Astrocyte (in vitro differentiated cells and primary cell): Measurements from ENCODE around the gene SERPINE2. TPM values are rescaled to one million over a fixed set of nuclear protein-coding genes. Genes with fewer than 3 reads are reported as not detected.
A peak's percentile ranks its signal among the peaks of the same experiment; 100 is the strongest.

Experiments used
- DNase-seq: peaks from one replicate; pipeline ENCODE4 v3.0.0-alpha.2; 2010; ENCODE audit warnings: low read depth
- FAIRE-seq: peaks from 2 replicates; lab custom pipeline; 2011; peaks lifted over from hg19 to GRCh38; lab: Jason Lieb, UNC
- H2AFZ ChIP-seq: 2 replicates; pipeline ENCODE4 v1.6.0; 2012; ENCODE audit warnings: low read depth, low read length, inconsistent platforms
- H3K27ac ChIP-seq: 2 replicates; pipeline ENCODE4 v1.5.1; 2011; ENCODE audit warnings: low read depth, low read length, inconsistent platforms
- H3K27me3 ChIP-seq: 2 replicates; pipeline ENCODE4 v1.6.0; 2011; ENCODE audit warnings: low read length, inconsistent platforms; ENCODE audit not compliant: insufficient read depth
- H3K36me3 ChIP-seq: 2 replicates; pipeline ENCODE4 v1.5.1; 2011; ENCODE audit warnings: low read length, inconsistent platforms; ENCODE audit not compliant: insufficient read depth
- H3K4me1 ChIP-seq: 2 replicates; pipeline ENCODE4 v1.5.1; 2011; ENCODE audit warnings: low read length, inconsistent platforms; ENCODE audit not compliant: insufficient read depth
- H3K4me2 ChIP-seq: 2 replicates; pipeline ENCODE4 v1.6.0; 2012; ENCODE audit warnings: low read length, inconsistent platforms
- H3K4me3 ChIP-seq: 2 replicates; pipeline ENCODE4 v1.5.1; 2011; ENCODE audit warnings: low read depth, mild to moderate bottlenecking, low read length, inconsistent platforms; ENCODE audit not compliant: insufficient read depth
- H3K79me2 ChIP-seq: 2 replicates; pipeline ENCODE4 v1.6.0; 2012; ENCODE audit warnings: mild to moderate bottlenecking, low read length, inconsistent platforms; ENCODE audit not compliant: insufficient read depth
- H3K9ac ChIP-seq: 2 replicates; pipeline ENCODE4 v1.6.0; 2012; ENCODE audit warnings: mild to moderate bottlenecking, low read length, inconsistent platforms
- H3K9me3 ChIP-seq: 2 replicates; pipeline ENCODE4 v1.5.1; 2012; ENCODE audit warnings: low read depth, mild to moderate bottlenecking, low read length, inconsistent platforms; ENCODE audit not compliant: insufficient read depth
- H4K20me1 ChIP-seq: 2 replicates; pipeline ENCODE4 v1.6.0; 2012; ENCODE audit warnings: low read length, inconsistent platforms; ENCODE audit not compliant: insufficient read depth
- H3K27ac Mint-ChIP-seq: one replicate; pipeline ENCODE4 v1.8.0; 2021; ENCODE audit warnings: mild to moderate bottlenecking, mixed read lengths; ENCODE audit not compliant: unreplicated experiment
- H3K27me3 Mint-ChIP-seq: one replicate; pipeline ENCODE4 v1.8.0; 2021; ENCODE audit warnings: low read depth, mixed read lengths; ENCODE audit not compliant: unreplicated experiment
- H3K36me3 Mint-ChIP-seq: one replicate; pipeline ENCODE4 v1.8.0; 2021; ENCODE audit warnings: low read depth, mixed read lengths; ENCODE audit not compliant: unreplicated experiment
- H3K4me1 Mint-ChIP-seq: one replicate; pipeline ENCODE4 v1.8.0; 2021; ENCODE audit warnings: low read depth, mixed read lengths; ENCODE audit not compliant: unreplicated experiment
- H3K4me3 Mint-ChIP-seq: one replicate; pipeline ENCODE4 v1.8.0; 2021; ENCODE audit warnings: mild to moderate bottlenecking, moderate library complexity, mixed read lengths; ENCODE audit not compliant: unreplicated experiment
- H3K9me3 Mint-ChIP-seq: one replicate; pipeline ENCODE4 v1.8.0; 2021; ENCODE audit warnings: mild to moderate bottlenecking, mixed read lengths; ENCODE audit not compliant: unreplicated experiment
- CTCF ChIP-seq: IDR thresholded peaks from 2 replicates; pipeline ENCODE4 v1.5.1; 2011; ENCODE audit warnings: low read depth, mild to moderate bottlenecking, inconsistent platforms, low read length, moderate library complexity; ENCODE audit not compliant: insufficient read depth
- EZH2 ChIP-seq: IDR thresholded peaks from 2 replicates; pipeline ENCODE4 v1.6.1; 2012; ENCODE audit warnings: mild to moderate bottlenecking, low read length, inconsistent platforms; ENCODE audit not compliant: insufficient read depth
- total RNA-seq: library from RNA; stranded (reverse); gene quantifications from 2 replicates; pipeline ENCODE4 v1.2.1, GENCODE V29; 2021

Gene SERPINE2
- total RNA-seq, 1 donor from 2014 or later, result 375 TPM

- Histone ChIP-seq H3K27me3 (no peaks in the 10 kb centered on the region), H4K20me1 (peaks cover 26% of the 10 kb centered on the region), H3K4me3 (peak overlapping the region; percentile 80), H2AFZ (no peak overlapping the region), H3K4me1 (peaks cover 14% of the 10 kb centered on the region), H3K4me2 (peak overlapping the region; percentile 97), H3K27ac (peak overlapping the region; percentile 91), H3K36me3 (no peaks in the 10 kb centered on the region), H3K9me3 (no peaks in the 10 kb centered on the region), H3K9ac (peak overlapping the region; percentile 92), H3K79me2 (peaks cover 60% of the 10 kb centered on the region)
- H3K4me1 Mint-ChIP-seq, result peaks cover 24% of the 10 kb centered on the region
- peak overlapping the region; percentile 98 for H3K4me3 Mint-ChIP-seq
- FAIRE-seq (peak; percentile 70), DNase-seq (peak; percentile 61)
- H3K36me3 Mint-ChIP-seq, result peaks cover 9% of the 10 kb centered on the region
- no peak for TF ChIP-seq CTCF
- TF ChIP-seq EZH2, result no peak
- peak overlapping the region; percentile 89 for H3K27ac Mint-ChIP-seq
- no peaks in the 10 kb centered on the region for H3K9me3 Mint-ChIP-seq
- H3K27me3 Mint-ChIP-seq, result no peaks in the 10 kb centered on the region
These were observed 95.5 kb downstream of the SERPINE2 start for GRCh38 chr2:223943561-223944008.

- Histone ChIP-seq H2AFZ (no peak overlapping the region), H4K20me1 (peaks cover 28% of the 10 kb centered on the region), H3K27ac (peak overlapping the region; percentile 91), H3K27me3 (no peaks in the 10 kb centered on the region), H3K36me3 (no peaks in the 10 kb centered on the region), H3K4me1 (peaks cover 14% of the 10 kb centered on the region), H3K9me3 (no peaks in the 10 kb centered on the region), H3K9ac (peak overlapping the region; percentile 92), H3K4me3 (peak overlapping the region; percentile 80), H3K79me2 (peaks cover 65% of the 10 kb centered on the region), H3K4me2 (peak overlapping the region; percentile 97)
- H3K4me1 Mint-ChIP-seq, result peaks cover 24% of the 10 kb centered on the region
- H3K27me3 Mint-ChIP-seq, result no peaks in the 10 kb centered on the region
- no peak overlapping the region for H3K27ac Mint-ChIP-seq
- H3K36me3 Mint-ChIP-seq, result peaks cover 9% of the 10 kb centered on the region
- no peak for DNase-seq
- peak overlapping the region; percentile 98 for H3K4me3 Mint-ChIP-seq
- no peak for FAIRE-seq
- no peaks in the 10 kb centered on the region for H3K9me3 Mint-ChIP-seq
- TF ChIP-seq CTCF (no peak), EZH2 (no peak)
These were observed 96.0 kb downstream of the SERPINE2 start for GRCh38 chr2:223943135-223943534.

- H3K27ac Mint-ChIP-seq, result peak overlapping the region; percentile 63
- H3K4me2 ChIP-seq, result peak overlapping the region; percentile 84
- peaks cover 35% of the 10 kb centered on the region for H4K20me1 ChIP-seq
These were observed 97.4 kb downstream of the SERPINE2 start for GRCh38 chr2:223941579-223942277.

More at GRCh38 chr2:223941579-223942277, 97.4 kb downstream of the SERPINE2 start:
- Histone ChIP-seq H3K27me3 (no peaks in the 10 kb centered on the region), H3K27ac (peak overlapping the region; percentile 82), H3K36me3 (no peaks in the 10 kb centered on the region), H3K9me3 (no peaks in the 10 kb centered on the region), H3K79me2 (peaks cover 79% of the 10 kb centered on the region), H2AFZ (no peak overlapping the region), H3K4me3 (peak overlapping the region; percentile 44), H3K4me1 (peaks cover 26% of the 10 kb centered on the region), H3K9ac (peak overlapping the region; percentile 42)
- Mint-ChIP-seq H3K4me1 (peaks cover 29% of the 10 kb centered on the region), H3K4me3 (peak overlapping the region; percentile 28), H3K36me3 (peaks cover 9% of the 10 kb centered on the region), H3K9me3 (no peaks in the 10 kb centered on the region), H3K27me3 (no peaks in the 10 kb centered on the region)
- DNase-seq, result peak; percentile 94
- no peak for FAIRE-seq
- TF ChIP-seq CTCF, result no peak
- no peak for TF ChIP-seq EZH2
